GM21381 (cell line): ENCODE data around the gene ENSA.
"Not testable (repeated sequence)": the region's sequence is repeated elsewhere in the genome, so short reads cannot be mapped to it uniquely, and the experiment has no call there.

Source experiments
- ATAC-seq: cut with Tn5 transposase; IDR thresholded peaks from one replicate; pipeline ENCODE4 v1.9.1; 2021; ENCODE audit warnings: mild to moderate bottlenecking, moderate library complexity; ENCODE audit not compliant: unreplicated experiment

ENSA gene

GRCh38 chr1:150581962-150582361 is 47.5 kb downstream of the ENSA start:
- not testable (repeated sequence) for ATAC-seq

GRCh38 chr1:150581437-150581836 is 48.0 kb downstream of the ENSA start:
- not testable (repeated sequence) for ATAC-seq

DNA sequence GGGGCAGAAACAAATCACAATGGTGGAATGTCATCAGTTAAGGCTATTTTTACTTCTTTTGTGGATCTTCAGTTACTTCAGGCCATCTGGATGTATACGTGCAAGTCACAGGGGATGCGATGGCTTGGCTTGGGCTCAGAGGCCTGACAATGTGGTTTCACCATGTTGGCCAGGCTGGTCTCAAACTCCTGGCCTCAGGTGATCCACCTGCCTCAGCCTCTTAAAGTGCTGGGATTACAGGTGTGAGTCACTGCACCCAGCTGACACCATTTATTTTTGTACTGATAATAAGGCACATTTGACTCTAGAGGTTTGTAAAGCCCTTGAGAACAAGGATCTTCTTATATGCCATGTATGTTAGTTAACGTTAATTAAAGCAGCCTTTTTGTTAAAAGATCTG is 48.4 kb downstream of the ENSA start:
- not testable (repeated sequence) for ATAC-seq

GRCh38 chr1:150579945-150580642 is 49.3 kb downstream of the ENSA start:
- ATAC-seq: no peak

DNA sequence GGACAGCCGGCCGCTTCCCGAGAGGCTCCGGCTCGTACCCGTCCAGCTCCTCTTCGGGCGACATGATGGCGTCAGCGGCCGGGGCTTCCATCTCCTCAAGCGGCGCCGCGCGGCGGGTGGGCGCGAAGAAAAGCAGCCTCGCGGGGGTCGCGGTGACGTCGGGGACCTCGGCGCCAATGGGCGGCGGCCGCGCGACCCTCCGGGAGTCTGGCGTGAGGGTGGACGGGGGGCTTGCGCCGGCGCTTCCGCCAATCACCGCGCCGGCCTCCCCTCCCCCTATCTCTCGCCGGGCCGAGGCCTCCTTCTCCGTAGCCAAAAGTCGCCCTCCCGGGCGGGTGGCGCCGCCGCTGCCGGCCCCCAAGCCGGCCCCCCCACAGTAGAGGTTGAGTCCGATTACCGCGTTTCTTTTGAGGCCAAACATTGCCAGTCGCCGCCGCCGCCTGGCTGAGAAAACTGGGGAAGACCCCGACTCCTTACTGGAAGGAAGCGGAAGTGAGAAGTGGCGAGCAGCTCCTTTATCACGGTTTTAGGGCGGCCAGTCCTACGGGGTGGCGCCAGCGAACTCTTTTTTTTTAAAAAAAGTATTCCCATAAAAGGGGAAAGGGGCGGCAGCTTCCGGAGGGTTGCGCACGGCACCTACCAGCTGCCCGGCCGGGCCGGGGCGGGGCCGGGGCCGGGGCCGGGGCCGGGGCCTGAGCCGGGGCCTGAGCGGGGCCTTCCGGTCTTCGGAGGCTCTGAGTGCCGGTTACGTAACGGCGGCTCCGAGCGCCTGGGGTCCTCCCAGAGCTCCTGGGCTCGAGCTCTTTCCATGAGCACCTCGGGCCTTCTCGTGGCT is 50.1 kb downstream of the ENSA start, which contains the start of gene MCL1:
TSS of gene MCL1 (minus strand) at position 501 of the 835 bp plus-strand sequence. CDS start at position 421, 80 bp downstream.
- ATAC-seq: peak; percentile 90

- peak; percentile 2 for ATAC-seq
Measured at GRCh38 chr1:150578272-150579109, 50.9 kb downstream of the ENSA start.

DNA sequence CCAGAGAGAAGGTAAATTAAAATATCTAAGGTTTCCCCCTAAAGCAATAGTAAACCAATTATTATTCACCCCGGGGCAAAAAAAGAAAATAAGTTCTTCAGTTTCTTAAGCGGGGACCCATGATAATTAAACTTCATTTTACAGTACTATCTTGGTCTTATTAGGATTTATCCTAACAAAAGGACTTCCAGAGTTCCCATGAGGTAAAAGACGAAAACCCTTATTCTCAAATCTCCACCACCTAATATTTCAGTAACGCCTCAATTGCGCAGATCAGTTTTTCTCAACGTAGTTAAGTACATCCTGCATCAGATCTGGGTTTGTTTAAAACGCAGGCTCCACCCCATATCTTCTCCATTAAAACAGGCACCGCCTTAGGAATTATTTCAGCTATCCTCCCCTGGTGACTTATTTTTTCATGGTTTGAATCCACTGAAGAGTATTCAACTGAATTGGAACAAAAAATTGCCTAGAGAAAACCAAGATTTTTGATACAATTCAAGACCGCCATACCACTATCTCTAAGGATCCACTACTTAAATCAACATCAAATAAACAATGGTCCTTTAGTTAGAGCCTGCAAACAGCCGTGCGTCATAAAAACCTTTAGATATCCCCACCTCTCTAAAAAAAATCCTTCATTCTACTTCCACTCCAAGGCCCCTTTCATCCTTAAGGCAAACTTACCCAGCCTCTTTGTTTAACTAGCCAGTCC is 51.7 kb downstream of the ENSA start:
- no peak for ATAC-seq

GRCh38 chr1:150576794-150577556 is 52.4 kb downstream of the ENSA start:
- ATAC-seq: no peak

GRCh38 chr1:150576367-150576711 is 53.1 kb downstream of the ENSA start:
- no peak for ATAC-seq

DNA sequence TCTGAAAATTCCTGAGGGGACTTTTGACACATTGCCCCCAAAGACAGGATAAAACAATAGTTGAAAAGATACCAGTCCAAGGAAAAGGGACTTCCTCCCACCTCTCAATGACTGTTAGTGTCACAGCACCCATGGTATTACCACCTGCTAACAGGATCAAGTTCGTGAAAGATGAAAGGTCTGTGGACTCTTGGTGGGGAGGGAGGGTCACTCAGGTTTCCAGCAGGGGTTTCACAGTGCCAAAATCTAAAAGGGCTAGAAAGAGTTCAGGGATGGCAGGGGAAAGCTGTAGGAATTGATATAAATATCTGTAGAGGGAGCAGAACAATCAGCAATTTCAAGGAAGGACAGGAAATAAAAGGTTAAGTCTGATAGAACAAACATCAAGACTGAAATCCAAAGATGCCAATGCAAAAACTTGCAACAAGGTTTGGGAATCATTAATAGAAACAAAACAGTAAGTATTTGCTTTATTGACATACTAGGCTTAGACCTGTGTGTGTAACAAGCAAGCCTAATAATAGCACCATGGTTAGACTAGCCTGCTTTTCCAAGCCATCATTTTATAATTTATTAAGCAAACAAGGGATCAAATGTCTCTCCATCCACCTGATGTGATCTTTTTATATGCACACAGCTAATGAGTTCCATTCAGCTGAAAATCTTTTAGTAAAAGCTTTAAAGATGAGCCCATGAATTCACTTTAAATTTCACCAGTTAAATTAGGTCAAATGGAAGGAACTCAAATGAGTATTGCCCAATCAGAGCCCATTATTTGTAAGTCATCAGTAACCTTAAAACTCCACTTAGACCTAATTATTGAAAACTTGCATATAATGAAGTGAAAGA is 53.7 kb downstream of the ENSA start:
- ATAC-seq: no peak

DNA sequence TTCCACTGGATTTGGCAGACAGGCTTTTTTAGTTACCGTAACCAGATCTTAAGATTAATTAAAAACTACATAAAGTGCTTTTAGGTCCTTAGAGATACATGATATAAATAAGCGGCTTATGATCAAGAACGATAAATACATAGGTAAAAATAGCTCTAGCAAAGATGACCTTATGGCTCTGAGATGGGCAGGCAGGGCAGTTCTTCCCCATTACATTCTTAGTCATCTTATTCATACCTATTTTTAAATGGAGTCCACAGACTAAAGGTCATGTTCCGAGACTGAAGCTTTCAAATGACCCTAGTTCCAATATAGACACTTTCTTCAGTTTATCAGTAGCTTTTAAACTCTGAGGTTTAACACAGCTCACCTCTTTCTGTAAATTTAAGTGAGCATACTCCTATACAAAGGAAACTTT is 54.3 kb downstream of the ENSA start:
- no peak for ATAC-seq

- no peak for ATAC-seq
Measured at GRCh38 chr1:150574260-150575071, 54.9 kb downstream of the ENSA start.

GRCh38 chr1:150573648-150574071 is 55.8 kb downstream of the ENSA start:
- ATAC-seq: not testable (repeated sequence)

GRCh38 chr1:150572918-150573647 is 56.3 kb downstream of the ENSA start:
- ATAC-seq: no peak
